NCI-H128 (cell line): Measurements from ENCODE around the gene C1orf21.

Source experiments
- DNase-seq: peaks from one replicate; lab custom pipeline; 2025; ENCODE audit not compliant: unreplicated experiment; lab: John Stamatoyannopoulos, UW

C1orf21 gene

DNA sequence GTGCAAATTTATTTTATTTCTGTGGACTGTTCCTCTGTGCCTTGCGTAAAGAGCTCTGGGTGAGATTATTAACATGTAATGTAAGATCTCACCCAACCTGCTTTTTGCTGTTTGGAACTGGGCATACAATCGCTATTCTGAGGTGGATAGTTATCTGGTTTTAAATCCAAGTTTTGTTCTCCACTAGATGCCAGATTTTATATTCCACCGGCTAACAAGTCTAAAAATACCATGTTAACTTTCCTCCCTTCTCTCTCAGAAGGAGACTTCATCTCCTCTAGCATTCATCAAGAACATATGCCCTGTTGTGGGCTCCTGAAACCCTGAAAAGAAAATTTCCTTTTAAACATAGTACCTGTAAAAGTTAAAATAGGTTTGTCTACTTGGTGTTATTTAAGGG lies 56.4 kb downstream of the C1orf21 start:
- DNase-seq, result no peak

DNA sequence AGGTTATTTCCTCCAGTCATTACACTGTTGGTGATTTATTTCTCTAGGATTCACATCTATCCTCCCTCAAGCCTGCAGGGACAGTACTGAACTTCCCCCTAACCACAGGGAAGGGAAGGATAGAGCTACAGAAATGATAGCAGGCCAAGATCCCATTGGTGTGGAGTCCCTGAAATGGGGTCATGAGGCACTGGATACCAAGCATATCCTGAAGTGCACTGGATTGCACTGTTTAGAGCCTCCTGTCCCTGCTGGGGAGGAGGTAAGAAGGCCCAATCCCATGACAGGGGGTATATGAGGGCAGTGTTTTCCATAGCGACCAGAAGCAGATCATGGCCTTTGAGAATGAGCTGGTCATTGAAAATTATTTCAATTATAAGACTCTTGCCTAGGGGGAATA lies 56.8 kb downstream of the C1orf21 start:
- DNase-seq, result no peak

DNA sequence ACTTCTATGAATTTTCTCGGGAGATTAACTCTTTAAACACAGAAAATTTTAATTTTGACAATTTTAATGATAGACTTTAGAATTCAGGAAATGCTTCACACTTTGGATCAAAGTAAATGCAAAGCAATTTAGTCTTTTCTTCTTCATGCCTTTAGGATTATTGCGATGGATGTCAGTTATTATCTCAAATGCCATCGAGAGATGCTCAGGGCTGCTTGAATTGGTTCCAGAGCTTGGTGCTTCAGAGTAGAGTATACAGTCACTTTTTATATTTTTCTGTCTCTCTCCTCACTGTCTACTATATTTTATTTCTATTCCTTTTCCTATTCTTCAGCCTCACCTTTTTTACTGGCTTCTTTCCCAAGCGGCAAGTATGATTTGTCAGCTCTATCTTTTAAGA lies 59.2 kb downstream of the C1orf21 start:
- DNase-seq, result no peak

GRCh38 chr1:184447651-184448185 lies 60.9 kb downstream of the C1orf21 start:
- DNase-seq, result no peak

DNA sequence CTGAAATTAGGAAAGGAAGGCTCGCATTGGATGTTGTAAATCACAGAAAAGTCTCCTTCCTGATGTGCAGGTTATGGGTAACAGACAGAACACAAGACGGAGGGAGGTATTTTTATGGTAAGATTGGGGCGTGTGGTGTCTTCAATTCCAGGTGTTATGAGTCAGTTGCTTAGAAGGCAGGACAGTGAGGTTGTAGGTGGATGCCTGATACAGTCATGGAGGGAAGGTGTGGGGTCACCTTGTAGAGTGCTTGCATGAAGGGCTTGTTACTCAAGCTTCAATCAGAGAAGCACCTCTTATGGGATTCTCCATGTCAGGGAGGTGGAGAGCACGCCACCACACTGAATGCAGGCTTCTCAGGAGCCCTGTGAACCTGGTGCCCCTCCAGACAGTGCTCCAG lies 63.1 kb downstream of the C1orf21 start:
- DNase-seq, result no peak

DNA sequence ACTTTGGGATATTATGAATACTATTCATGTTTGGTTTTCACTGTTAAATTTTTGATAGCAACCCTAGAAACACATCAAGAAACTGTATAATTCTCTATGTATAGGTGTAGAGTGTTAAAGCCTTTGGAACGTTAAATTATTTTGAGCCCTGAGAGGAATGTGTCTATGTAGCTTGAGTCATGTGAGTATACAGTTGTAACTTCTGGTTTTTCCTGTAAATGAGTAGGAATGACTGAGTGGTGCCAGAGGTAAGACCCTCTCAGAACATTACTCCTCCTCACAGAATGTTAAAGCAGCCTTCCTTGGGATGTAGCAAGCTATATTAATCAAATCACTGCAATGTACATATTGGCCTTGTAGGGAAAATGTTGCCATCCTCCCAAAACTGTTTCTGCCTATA lies 69.0 kb downstream of the C1orf21 start:
- no peak for DNase-seq

GRCh38 chr1:184456189-184456588 lies 69.4 kb downstream of the C1orf21 start:
- no peak for DNase-seq

DNA sequence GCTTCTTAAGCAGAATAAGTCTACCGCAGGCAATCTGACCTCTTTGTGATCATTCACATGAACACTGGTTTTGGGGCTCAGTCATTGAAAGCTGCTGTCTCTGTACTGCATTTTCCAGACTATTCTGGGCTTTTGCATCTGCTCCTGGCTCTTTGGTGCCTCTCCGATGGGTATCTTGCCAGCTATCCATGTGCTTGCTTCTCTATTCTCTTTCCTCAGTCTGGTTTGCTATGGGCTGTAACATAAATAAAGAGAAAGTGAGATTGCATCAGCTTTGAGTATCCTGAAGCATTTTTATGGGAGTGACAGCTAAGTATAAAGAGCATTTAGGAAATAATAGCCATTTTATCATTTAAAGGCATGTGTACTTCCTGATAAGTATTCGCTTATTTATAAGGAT lies 70.7 kb downstream of the C1orf21 start:
- no peak for DNase-seq

DNA sequence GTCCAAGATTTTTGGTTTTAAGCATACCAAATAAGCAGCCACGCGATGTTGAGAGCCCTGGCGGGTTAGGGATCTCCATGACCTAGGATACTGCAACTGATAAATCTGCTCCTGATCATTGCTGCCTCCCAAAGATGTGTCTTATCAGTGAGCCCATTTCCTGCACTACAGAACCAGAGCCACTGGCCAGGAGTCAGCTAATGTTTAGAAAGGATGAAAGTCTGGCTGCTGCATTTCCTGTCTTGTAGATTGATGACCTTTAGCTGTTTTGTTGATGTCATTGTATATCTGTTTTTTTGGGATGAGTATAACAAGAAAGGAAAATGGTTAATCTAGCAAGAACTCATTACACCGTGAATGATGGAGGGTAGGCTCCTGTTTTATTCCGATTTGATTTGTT lies 74.5 kb downstream of the C1orf21 start:
- no peak for DNase-seq

DNA sequence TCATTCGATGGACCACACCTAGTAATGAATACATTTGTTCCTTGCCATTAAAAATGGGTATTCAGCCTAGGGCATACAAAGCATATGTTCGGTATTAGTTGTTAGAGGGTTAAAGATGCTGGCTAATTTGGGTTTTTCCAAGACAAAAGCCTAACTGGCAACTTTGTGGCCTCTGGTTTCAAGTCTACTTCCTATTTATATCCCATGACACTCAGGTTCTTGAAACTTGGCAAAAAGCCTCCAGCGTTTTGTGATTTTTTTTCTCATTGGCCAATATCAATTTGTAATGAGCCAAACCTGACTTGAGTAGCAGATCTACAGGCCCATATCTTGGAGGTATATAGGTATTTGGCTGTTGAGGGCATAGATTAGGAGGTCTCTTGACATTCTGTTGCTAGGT lies 75.3 kb downstream of the C1orf21 start:
- no peak for DNase-seq

DNA sequence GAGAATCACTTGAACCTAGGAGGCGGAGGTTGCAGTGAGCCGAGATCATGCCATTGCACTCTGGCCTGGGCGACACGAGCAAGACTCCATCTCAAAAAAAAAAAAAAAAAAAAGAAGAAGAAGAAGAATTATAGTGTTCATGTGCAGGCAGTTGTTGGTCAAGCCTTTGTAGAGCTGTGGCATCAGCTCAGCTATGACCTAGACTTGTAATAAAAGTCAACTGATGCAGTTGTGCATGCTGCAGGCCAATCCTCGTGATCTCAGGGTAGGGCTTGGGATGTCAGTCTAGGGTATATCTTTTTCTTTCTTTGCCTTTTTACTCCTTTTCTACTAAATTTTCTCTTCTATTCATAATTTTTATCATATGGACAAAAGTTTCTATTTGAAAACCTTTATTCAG lies 76.2 kb downstream of the C1orf21 start:
- DNase-seq, result no peak

DNA sequence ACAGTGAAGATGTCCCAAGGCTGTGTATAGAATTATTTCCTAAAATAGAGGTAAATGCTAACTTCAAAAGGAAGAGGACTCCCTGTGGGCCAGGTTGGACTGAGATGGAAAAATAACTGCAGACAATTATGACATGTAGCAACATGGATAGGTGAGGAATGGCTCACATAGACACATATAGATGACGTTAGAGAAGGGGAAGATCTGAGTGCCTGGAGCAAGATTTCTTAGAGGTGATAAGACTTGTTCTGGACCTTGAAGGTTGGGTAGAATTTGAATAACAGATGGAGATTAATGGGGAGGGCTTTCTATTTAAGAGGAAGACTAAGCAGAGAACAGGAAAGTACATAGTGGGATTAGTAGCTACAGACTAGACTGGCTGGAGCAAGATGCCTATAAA lies 76.9 kb downstream of the C1orf21 start:
- no peak for DNase-seq

- DNase-seq, result no peak
These were observed 77.9 kb downstream of the C1orf21 start for GRCh38 chr1:184464757-184465156.

DNA sequence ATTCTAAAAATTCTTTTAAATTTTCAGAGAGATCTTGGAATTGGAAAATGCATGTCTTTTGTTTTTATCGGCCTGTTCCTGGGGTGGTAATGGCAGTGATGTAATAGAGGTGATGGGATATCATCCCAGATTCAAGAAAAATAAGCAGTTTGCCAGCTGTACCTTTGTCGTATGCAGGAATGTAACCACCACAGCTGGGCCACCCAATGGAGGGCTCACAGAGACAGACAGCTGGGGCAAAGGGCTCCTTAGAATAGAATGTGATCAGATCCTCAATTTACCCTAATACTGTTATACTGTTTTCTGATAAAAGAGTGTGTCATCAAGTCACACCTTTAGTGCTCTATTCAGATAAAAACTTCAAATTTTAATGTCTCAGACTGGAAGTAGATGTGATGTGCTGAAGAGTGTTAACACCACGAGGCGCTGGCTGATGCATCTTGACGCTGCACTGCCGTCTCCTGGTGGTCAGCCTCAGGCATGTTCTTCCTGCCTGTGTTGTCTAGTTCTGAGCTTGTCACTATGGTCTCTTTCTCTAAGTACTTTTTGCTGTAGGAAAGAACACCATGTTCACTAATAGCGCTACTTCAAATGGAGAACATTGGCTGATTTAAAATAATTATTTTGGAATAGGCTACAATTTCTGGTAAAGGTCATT lies 78.8 kb downstream of the C1orf21 start:
- DNase-seq, result no peak

DNA sequence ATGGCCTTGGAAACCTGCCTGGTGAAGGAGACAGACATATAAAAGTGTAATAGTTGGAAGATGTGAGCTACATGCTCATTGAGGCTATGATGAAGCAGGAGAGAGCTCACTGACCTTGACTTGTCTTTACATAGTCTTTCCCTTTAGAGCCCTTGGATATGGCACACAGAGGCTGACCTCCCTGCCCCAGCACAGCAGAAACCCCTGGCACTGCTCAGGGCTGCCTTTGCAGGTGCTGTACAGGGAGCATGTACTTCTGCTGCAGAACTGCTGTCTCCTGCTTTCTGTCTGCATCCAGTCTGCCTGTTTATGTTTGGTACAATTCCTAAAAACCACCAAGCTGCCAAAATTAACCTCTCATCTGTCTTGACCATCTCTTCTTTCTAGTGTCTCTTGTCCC lies 80.5 kb downstream of the C1orf21 start:
- DNase-seq, result no peak

- DNase-seq, result no peak
These were observed 82.6 kb downstream of the C1orf21 start for GRCh38 chr1:184469396-184469795.

- no peak for DNase-seq
These were observed 84.9 kb downstream of the C1orf21 start for GRCh38 chr1:184471686-184472085.

DNA sequence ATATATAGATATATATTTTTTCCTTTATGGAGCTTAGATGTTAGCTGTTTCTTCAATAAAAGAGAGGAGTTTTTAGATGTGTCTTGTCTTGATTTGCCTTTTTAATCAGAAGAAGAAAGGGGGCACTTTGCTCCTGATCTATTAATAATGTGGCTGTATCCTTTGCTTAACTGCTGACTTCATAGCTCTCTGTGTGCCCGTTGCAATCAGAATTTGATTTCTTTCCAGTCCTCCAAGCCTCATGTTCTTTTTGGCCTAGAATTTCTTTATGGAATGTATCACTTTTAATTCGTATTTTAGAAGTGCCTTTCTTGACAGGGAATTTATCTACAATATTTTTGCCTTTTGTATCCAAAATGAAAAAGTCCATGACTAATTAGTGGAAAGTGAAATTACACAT lies 85.3 kb downstream of the C1orf21 start:
- DNase-seq, result no peak

- no peak for DNase-seq
These were observed 86.5 kb downstream of the C1orf21 start for GRCh38 chr1:184473176-184473966.

GRCh38 chr1:184476187-184476586 lies 89.4 kb downstream of the C1orf21 start:
- no peak for DNase-seq

GRCh38 chr1:184479435-184480167 lies 92.8 kb downstream of the C1orf21 start:
- no peak for DNase-seq

DNA sequence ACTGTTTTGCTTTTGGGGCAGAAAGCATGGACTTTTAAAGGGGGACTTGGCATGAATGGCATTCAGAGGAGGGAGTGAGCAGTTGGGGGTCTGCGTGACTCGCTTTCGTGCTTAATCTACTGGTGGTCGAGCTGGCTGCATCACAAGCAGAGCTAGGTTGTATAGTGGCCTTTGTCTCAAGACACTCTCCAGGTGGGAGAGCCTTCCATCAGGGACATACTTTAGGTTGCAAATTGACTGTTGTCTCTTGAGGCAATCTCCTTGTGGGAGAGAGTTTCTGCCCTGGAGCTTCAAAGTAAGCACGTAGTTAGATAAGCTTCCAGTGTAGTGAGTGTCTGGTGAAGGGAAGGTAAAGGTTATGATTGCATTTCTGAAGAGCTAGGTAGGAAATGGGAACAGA lies 93.9 kb downstream of the C1orf21 start:
- DNase-seq, result no peak
